ENCODE measurements around the gene CCDC6.

GRCh38 chr10:59859570-59859969, 46.8 kb downstream of the CCDC6 start:
- no peak for TF ChIP-seq POLR2A (IDR thresholded peaks at IDR 0.05)
- TF ChIP-seq CTCF (IDR thresholded peaks at IDR 0.05), result no peak
- no peak for TF ChIP-seq POLR2AphosphoS5 (IDR thresholded peaks at IDR 0.05)
- TF ChIP-seq EP300 (IDR thresholded peaks at IDR 0.05), result no peak

Measured in sigmoid colon (tissue), 4 donors.